ENCODE measurements around the gene PTPRA. TPM values are rescaled to one million over a fixed set of nuclear protein-coding genes. Genes with fewer than 3 reads are reported as not detected.

Gene PTPRA
- total RNA-seq, 1 experiment from 2014 or later = 47.2 TPM

- no peak for TF ChIP-seq JUN (CRISPR knock-in tag; IDR thresholded peaks at IDR 0.05)
- TF ChIP-seq ELF4 (CRISPR knock-in tag; IDR thresholded peaks at IDR 0.05; ENCODE audit: low read depth) = no peak
- no peak for TF ChIP-seq ZBTB21 (CRISPR knock-in tag; IDR thresholded peaks at IDR 0.05; ENCODE audit: borderline replicate concordance)
- TF ChIP-seq ZNF138 (CRISPR knock-in tag; conservative IDR thresholded peaks at IDR 0.05) = no peak
- TF ChIP-seq, protein P1, sequence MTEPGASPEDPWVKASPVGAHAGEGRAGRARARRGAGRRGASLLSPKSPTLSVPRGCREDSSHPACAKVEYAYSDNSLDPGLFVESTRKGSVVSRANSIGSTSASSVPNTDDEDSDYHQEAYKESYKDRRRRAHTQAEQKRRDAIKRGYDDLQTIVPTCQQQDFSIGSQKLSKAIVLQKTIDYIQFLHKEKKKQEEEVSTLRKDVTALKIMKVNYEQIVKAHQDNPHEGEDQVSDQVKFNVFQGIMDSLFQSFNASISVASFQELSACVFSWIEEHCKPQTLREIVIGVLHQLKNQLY (CRISPR knock-in tag; IDR thresholded peaks at IDR 0.05) = no peak
- no peak for TF ChIP-seq FOXP1 (CRISPR knock-in tag; IDR thresholded peaks at IDR 0.05; ENCODE audit: borderline replicate concordance)
- TF ChIP-seq ATF1 (CRISPR knock-in tag; IDR thresholded peaks at IDR 0.05) = no peak
- TF ChIP-seq CTCF (IDR thresholded peaks at IDR 0.05) = no peak
- TF ChIP-seq JAZF1 (CRISPR knock-in tag; IDR thresholded peaks at IDR 0.05) = no peak
- TF ChIP-seq, protein P2, sequence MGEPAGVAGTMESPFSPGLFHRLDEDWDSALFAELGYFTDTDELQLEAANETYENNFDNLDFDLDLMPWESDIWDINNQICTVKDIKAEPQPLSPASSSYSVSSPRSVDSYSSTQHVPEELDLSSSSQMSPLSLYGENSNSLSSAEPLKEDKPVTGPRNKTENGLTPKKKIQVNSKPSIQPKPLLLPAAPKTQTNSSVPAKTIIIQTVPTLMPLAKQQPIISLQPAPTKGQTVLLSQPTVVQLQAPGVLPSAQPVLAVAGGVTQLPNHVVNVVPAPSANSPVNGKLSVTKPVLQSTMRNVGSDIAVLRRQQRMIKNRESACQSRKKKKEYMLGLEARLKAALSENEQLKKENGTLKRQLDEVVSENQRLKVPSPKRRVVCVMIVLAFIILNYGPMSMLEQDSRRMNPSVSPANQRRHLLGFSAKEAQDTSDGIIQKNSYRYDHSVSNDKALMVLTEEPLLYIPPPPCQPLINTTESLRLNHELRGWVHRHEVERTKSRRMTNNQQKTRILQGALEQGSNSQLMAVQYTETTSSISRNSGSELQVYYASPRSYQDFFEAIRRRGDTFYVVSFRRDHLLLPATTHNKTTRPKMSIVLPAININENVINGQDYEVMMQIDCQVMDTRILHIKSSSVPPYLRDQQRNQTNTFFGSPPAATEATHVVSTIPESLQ (CRISPR knock-in tag; IDR thresholded peaks at IDR 0.05) = no peak
- ChIA-PET POLR2A (no interaction called here), CTCF (no interaction called here)
- ATAC-seq = no peak
- Mint-ChIP-seq H3K36me3 (no peaks in the 10 kb centered on the region; the same call in 1 of the 2 replicates), H3K27me3 (ENCODE audit: low read depth) (no peaks in the 10 kb centered on the region), H3K9me3 (no peaks in the 10 kb centered on the region), H3K4me3 (no peak overlapping the region), H3K4me1 (0 out of 2 replicates have a peak, but pooled peaks cover 7% of the 10 kb centered on the region), H3K27ac (no peak overlapping the region)
- no peak for DNase-seq (ENCODE audit: low spot score)
Observed at GRCh38 chr20:2887715-2888114, 14.4 kb downstream of the PTPRA start.

DNA sequence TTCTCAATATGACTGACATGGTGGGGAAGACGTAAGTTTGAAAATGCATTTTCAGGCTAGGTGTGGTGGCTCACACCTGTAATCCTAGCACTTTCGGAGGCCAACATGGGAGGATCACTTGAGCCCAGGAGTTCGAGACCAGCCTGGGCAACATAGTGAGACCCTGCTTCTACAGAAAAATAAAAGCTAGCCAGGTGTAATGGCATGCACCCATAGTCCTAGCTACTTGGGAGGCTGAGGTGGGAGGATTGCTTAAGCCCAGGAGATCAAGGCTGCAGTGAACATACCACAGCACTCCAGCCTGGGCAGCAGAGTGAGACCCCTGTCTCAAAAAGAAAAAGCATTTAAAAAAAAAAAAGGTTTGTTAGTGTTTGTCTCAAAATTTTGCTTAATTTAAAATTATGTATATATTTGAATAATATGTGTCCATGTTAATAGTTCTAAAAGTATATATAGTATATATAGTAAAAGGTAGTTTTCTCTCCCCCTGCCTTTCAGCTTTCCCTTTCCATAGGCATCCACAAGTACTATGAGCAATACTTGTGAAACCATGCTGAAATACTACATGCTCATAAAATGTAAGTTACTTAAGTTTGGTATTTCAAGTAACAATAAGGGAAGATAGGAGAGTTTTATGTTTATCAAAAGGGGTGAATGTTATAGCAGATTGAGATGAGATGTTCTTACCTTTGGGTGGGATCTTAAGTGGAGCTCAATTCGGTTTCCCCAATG lies 15.1 kb downstream of the PTPRA start:
- ChIA-PET CTCF (no interaction called here), POLR2A (no interaction called here)
- H3K36me3 Mint-ChIP-seq = no peaks in the 10 kb centered on the region; the same call in 1 of the 2 replicates
- ATAC-seq (no peak), DNase-seq (ENCODE audit: low spot score) (no peak)
- no peaks in the 10 kb centered on the region for H3K9me3 Mint-ChIP-seq
- H3K27ac Mint-ChIP-seq = no peak overlapping the region
- 0 out of 2 replicates have a peak, but pooled peaks cover 7% of the 10 kb centered on the region for H3K4me1 Mint-ChIP-seq
- H3K4me3 Mint-ChIP-seq = no peak overlapping the region
- no peaks in the 10 kb centered on the region for H3K27me3 Mint-ChIP-seq (ENCODE audit: low read depth)
- TF ChIP-seq ZNF121 (CRISPR knock-in tag; IDR thresholded peaks at IDR 0.05) = peak; percentile 93
- TF ChIP-seq, protein P3, sequence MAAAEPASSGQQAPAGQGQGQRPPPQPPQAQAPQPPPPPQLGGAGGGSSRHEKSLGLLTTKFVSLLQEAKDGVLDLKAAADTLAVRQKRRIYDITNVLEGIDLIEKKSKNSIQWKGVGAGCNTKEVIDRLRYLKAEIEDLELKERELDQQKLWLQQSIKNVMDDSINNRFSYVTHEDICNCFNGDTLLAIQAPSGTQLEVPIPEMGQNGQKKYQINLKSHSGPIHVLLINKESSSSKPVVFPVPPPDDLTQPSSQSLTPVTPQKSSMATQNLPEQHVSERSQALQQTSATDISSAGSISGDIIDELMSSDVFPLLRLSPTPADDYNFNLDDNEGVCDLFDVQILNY (CRISPR knock-in tag; IDR thresholded peaks at IDR 0.05) = no peak
- no peak for TF ChIP-seq PRRX2 (CRISPR knock-in tag; IDR thresholded peaks at IDR 0.05)
- no peak for TF ChIP-seq ELF4 (CRISPR knock-in tag; IDR thresholded peaks at IDR 0.05; ENCODE audit: low read depth)

DNA sequence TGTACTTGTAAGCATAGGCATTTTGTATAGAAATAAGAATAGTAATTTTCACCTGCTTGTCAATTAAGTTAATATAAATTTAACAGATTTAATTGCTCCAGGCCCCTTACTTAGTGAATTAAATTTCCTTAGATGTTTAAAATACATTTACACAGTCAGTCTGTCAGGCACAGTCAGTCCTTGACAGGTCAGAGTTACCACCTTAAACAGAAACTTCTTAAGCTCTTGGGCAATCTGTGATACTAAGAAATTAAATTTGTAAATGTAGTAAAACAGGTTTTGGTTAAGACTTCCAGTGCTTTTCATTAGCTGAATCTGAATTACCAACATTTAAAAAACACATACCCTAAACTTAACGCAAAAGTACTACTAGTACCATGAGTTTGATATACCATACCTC lies 15.9 kb downstream of the PTPRA start:
- Mint-ChIP-seq H3K4me1 (0 out of 2 replicates have a peak, but pooled peaks cover 5% of the 10 kb centered on the region), H3K27ac (no peak overlapping the region), H3K27me3 (ENCODE audit: low read depth) (no peaks in the 10 kb centered on the region), H3K36me3 (peaks cover under 1% of the 10 kb centered on the region), H3K9me3 (peaks cover 2% of the 10 kb centered on the region), H3K4me3 (no peak overlapping the region)
- POLR2A ChIA-PET = no interaction called here
- no peak for DNase-seq (ENCODE audit: low spot score)
- no peak for ATAC-seq
- CTCF ChIA-PET = interaction anchor here (0.8 kb wide), 1 partner anchor 37 kb away, joined by 4 read pairs; no protein-coding TSS in a partner anchor
- TF ChIP-seq ZSCAN18 (CRISPR knock-in tag; IDR thresholded peaks at IDR 0.05) (no peak), NFE2L1 (CRISPR knock-in tag; IDR thresholded peaks at IDR 0.05) (no peak), CTCF (IDR thresholded peaks at IDR 0.05) (no peak), PREB (CRISPR knock-in tag; IDR thresholded peaks at IDR 0.05; ENCODE audit: borderline replicate concordance) (no peak)

Data from WTC11 (cell line).